Activated naive CD4-positive, alpha-beta T cell (primary cell): Measurements from ENCODE around the gene RPL12.
"Not testable (repeated sequence)": the region's sequence is repeated elsewhere in the genome, so short reads cannot be mapped to it uniquely, and the experiment has no call there.

Experiments
- DNase-seq, 4 experiments: peaks; one replicate each; lab custom pipeline; 2025; lab: John Stamatoyannopoulos, UW

RPL12 gene

GRCh38 chr9:127467621-127468020 is 16.4 kb upstream of the RPL12 start:
- DNase-seq, result no peak

DNA sequence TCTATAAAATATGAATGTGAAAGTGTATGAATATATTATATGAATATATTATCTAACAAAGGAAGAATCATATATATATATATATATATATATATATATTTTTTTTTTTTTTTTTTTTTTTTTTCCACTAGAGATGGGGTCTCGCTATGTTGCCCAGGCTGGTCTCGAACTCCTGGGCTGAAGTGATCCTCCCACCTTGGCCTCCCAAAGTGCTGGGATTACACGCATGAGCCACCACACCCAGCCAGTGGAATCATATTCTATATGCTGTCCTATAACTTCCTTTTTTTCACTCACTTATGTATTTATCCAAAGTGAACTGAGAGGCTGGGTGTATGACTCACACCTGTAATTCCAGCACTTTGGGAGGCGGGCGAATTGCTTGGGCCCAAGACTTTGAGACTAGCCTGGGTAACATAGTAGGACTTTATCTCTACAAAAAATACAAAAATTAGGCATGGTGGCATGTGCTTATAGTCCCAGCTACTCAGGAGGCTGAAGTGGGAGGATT is 15.3 kb upstream of the RPL12 start:
- not testable (repeated sequence) for DNase-seq

DNA sequence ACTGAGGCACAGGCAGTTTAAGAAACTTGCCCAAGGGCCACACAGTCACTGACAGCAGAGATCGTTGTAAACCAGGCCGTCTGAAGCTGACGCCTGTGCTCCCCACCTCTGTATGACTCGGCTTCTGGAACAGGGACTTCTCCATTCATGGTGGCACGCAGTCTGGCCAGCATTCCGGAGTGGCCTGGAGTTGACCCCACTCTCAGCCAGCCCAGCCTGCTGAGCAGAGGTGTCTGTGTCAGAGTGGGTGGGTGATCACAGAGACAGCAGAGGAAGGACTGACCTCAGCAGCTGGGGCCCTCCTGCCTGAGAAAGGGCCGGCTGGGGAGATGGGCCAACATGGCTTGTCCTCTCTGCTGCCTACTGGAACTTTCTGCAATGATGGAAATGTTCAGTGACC is 12.7 kb upstream of the RPL12 start:
- DNase-seq, result no peak

GRCh38 chr9:127463382-127463781 is 12.2 kb upstream of the RPL12 start:
- DNase-seq, result no peak

GRCh38 chr9:127458921-127459320 is 7.7 kb upstream of the RPL12 start:
- DNase-seq, result no peak

- DNase-seq, result no peak
These were observed 6.1 kb upstream of the RPL12 start for GRCh38 chr9:127457191-127457878.

- DNase-seq, result peak in 1 of 4 experiments; percentile 4
These were observed 4.3 kb upstream of the RPL12 start for GRCh38 chr9:127455324-127455992.

DNA sequence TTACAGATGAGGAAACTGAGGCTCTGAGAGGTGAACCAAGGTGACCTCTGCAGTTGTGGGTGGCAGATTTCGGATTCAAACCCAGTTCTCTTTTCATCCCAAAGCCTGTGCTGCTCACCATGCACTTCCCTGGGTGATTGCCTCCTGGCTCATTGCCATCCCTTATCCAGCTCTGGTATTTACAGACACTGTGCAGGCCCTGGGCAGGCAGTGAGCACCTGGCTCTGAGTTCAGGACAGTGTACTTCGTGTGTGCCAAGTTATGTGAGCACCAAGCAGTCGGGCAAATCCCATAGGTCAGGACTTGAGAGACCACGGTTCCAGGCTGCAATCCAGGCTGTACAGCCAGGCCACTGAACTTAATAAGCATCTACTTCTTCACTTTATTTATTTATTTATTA is 1.5 kb upstream of the RPL12 start:
- DNase-seq, result no peak

DNA sequence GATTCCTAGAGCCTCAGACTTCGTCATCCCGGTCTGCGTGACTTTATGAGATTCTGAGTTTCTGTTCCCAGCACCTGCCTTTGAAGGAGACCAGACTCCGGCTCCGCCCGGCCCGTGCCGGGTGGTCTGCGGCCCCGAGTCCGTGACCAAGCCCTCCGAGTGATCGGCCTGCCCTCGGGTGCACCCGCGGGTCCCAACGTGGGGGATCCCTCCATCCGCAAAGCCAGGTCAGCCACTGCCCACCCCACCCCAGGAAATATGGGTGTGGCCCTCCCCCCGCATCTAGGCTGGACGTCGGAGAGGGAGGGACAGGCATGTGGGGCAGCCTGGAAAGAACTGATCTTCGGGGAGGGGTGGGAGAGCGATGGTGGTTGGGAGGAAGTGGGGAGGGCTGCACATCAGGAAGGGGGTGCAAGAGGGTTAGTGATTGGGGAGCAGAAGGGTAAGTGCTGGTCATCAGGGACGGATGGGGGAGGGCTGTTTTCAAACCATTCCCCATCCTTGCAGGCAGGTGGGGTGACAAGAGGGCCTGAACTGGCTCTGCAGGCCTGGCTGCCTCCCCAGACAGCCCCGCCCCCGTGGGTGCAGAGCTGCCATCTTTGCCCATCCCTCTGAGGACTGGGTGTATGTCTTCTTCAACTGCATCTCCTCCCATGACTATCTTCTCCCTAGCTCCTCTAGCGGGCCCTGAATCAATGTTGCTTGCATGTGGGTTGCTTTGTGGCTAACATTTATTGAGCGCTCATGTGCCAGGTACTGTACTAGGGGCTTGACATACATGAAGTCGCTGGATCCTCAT is 851 bp upstream of the RPL12 start:
- peak in 2 of 4 experiments; percentile 19 to 24 for DNase-seq

GRCh38 chr9:127451608-127451857 is 327 bp upstream of the RPL12 start:
- no peak for DNase-seq

- no peak for DNase-seq
These were observed 904 bp downstream of the RPL12 start for GRCh38 chr9:127450243-127450760.

DNA sequence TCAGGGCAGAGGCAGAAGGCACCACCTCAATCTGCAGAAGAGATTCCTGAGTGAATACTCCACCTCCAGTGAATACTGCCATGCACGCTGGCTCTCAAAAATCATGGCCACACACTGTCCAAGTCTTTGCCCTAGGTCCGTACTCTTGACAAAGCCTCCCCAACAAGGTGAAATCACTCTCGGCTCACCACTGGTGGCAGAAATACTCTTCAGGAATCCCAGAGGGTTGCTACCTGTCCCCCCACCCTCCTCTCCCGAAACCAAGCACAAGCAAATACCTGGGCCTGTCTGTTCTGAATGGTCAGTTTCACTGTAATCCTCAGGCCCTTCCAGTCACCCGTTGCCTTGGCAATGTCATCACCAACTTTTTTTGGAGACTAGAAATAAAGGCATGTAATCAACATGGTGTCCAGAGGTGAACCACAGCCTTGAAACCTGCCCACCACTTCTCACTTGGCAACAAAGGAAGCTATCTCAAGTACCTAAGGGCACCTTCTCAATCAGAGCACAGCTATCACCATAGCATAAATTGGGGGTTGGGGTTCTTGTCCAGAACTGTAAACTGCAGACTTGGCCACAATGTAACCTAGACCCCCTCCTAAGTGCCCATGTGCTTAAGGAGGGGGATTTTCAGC is 1.8 kb downstream of the RPL12 start:
- no peak for DNase-seq

DNA sequence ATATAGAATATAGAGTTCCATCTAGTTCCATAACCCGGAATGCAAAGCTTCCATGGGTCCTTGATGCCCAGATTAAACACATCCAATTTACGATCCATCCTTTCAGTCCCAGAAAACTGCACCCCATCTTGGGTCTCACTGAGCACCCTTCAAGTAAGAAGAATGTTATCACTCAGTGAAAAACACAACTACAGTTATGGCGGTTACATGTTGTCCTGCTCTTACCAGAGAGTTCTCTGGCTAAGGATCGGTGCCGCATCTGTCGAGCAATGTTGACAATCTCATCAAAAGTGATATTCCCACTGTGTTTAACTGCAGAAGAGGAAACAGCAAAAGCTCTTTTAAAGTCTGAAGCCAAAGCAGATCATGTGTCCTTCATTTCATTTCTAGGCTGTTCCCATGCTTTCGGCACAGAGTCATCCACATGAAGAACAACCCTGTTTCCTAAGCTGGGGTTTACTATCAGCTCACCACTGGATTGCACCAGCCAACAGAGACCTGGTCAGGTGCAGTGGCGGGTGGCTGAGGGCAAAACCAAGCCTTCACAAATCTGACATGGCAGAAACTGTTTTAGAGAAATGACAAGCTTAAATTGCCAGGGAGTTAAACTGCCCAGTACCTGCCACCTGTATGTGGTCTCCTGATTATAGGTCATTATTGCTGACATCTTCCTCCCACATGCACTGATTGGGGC is 2.9 kb downstream of the RPL12 start:
- no peak for DNase-seq

DNA sequence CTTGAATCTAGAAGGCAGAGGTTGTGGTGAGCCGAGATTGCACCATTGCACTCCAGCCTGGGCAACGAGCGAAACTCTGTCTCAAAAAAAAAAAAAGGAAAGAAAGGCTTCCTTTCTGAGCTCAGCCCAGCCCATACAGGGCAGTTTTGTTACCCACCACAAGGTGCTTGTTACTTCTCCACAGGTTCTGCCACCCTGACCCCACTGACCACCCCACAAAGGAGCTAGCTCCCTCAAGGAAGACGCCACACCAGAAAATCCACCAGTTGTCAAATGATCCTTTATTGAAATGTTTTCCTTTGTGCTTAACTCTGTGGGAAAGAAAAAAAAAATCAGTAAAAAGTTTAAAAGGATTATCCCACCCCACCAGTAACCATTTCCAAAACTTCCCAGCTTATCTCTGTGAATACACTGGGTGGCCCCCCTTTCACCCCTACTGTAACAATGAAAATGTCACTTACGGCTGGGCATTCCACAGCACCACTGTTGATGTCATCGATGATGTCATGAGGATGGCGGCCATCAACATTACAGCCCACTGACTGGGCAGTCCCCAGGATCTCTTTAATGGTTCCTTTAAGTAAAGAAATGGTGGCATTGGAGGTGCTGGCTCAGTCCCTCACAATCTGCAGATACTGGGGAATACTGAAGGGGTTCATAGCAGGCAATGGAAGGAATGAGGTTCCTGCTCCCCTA is 3.6 kb downstream of the RPL12 start:
- no peak for DNase-seq

DNA sequence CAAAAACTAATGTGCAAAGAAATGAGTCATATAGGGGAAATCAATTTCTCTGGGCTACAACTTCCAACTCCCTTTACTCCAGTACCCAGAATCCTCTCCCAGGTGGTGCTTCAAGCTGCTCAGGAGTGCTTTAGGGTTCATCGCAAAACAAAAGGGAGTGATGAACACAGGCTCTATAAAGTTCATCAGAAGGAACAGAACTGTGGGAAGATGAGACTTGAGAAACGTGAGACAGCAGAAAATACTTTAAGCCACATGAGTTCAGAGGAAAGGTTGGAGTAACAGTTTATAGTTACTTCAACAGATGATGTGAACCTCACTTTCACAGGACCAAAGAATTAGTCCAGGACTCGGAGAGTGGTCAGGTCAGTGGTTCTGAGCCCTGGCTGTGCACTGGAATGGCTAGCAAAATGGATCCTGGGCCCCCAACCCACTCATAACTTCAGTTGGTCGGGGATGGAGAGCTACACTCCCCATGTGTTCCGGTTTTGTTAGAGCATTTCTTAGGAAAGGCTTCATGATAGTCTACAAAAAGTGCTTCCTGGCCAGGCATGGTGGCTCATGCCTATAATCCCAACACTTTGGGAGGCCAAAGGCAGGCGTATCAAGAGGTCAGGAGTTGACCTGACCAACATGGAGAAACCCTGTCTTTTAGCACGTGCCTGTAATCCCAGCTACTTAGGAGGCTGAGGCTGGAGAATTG is 4.3 kb downstream of the RPL12 start:
- DNase-seq, result no peak

DNA sequence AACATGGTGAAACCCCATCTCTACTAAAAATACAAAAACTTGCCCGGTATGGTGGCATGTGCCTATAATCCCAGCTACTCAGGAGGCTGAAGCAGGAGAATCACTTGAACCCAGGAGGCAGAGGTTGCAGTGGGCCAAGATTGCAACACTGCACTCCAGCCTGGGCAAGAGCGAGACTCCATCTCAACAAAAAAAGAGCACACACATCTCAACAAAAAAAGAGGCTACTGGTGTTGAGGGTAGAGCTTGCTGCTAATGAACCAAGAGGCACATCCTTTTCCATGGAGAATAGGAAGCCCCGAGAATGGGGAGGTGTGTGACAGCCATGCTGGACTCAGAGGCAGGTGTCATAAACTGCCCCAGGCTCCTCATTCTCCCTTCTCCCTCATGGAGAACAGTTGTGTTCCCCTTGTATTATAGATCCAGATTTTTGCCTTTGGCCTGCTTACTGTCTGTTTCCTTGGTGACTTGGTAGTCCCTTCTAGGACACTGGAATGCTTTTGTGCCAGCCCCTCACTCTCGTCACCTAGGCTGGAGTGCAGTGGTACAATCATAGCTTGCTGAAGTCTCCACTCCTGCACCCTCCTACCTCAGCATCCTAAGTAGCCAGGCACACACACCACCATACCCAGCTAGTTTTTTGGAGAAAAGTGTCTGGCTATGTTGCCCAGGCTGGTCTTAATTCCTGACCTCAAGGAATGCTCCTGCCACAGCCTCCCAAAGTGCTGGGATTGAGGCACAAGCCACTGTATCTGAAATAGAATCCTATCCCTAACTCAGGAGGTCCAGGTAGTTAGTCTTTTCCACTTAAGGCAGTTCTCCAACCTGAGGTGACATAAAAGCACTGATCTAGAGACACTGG is 5.1 kb downstream of the RPL12 start:
- no peak for DNase-seq

DNA sequence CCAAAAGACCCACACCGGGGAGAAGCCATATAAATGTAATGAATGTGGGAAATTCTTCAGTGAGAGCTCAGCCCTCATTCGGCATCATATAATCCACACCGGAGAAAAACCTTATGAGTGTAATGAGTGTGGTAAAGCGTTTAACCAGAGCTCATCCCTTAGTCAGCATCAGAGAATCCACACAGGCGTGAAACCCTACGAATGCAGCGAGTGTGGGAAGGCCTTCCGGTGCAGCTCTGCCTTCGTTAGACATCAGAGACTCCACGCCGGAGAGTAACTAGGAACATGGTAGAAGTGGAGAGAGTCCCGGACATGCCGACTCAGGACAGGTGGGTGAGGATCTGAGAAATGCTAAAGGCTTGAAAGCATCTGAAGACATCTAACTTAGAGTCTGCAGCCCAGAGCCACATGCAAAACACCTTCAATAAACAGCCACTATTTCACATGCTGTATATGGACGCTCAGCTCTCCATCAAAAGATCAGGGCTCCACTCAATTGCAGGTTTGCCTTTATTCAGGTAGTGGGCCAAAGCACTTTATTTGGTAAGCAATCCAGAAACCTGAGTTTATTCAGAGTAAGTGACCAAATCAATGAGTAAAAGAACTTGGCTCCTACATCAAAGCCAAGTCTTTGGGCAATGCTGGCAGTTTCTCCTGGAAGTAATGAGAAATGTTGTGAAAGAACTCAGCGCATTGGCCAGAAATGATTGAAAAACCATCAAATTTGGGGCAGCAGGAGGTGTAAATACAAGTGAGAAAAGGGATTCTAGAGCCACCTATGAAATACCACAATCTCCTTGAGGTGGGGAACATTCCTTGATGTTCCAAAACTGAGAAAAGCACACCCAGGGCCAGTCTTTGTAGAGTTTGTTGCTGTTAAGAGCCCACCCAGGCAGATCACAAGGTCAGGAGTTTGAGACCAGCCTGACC is 6.0 kb downstream of the RPL12 start:
- no peak for DNase-seq

- DNase-seq, result no peak
These were observed 6.8 kb downstream of the RPL12 start for GRCh38 chr9:127444283-127444920.
